ENCODE measurements around the gene JAK2.
A peak's percentile ranks its signal among the peaks of the same experiment; 100 is the strongest.
"Not testable (repeated sequence)": the region's sequence is repeated elsewhere in the genome, so short reads cannot be mapped to it uniquely, and the experiment has no call there.

The JAK2 gene

DNA sequence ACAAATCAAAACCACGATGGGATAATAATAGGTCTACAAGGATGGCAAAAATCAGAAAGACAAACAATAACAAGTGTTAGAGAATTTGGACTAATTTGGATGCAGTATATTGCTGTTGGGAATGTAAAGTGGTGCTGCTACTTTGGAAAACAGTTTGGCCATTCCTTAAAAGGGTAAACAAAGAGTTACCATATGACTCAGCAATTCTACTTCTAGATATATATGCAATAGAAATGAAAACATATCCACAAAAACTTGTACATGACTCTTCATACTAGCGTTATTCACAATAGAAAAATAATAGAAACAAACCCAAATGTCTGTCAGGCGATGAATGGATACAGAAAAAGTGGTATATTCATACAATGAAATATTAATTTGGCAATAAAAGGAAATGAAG is 58.3 kb downstream of the JAK2 start:
- no peak for DNase-seq

DNA sequence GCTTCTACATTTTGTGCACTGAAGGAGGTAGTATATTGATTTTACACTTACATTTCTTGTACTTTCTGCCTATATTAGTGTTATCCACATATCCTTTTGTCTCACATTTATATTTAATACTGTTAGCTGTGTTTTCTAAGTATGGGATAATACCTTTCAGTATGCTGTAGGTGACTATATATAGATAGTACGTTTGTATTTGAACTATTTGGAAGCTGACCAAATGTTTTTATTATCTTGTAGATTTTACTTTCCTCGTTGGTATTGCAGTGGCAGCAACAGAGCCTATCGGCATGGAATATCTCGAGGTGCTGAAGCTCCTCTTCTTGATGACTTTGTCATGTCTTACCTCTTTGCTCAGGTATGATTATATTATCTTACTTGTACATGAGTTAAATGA is 59.1 kb downstream of the JAK2 start:
- no peak for DNase-seq

DNA sequence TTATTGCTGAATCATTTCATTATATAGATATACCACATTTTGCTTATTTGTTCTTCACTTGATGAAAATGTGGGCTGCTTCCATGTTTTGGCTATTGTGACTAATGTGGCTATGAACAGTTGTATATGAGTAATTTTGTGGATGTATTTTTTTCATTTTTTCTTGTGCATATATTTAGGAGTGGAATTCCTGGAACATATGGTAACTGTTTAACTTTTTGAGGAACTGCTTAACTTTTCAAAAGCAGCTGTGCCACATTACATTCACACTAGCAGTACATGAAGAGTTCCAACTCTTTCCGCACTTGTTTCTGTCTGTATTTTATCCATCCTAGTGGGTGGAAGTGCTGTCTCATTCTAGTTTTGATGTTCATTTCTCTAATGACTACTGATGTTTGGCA is 67.8 kb downstream of the JAK2 start:
- no peak for DNase-seq

DNA sequence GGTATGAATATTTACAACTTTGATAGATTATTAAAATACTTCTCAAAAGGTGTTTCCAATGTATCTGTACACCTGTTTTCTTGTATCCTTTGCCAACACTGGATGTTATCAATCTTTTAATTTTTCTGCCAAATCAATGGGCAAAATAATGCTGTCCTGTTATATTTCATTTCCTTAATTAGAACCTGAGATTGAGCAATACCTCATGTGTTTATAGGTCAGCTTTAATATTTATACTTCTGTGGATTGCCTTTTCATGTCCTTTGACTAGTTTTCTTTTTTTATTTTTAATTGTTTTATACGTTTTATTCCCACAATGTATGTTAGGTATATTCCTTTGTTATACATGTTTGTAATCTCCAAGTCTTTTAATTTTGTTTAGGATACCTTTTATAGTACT is 77.6 kb downstream of the JAK2 start:
- no peak for DNase-seq

DNA sequence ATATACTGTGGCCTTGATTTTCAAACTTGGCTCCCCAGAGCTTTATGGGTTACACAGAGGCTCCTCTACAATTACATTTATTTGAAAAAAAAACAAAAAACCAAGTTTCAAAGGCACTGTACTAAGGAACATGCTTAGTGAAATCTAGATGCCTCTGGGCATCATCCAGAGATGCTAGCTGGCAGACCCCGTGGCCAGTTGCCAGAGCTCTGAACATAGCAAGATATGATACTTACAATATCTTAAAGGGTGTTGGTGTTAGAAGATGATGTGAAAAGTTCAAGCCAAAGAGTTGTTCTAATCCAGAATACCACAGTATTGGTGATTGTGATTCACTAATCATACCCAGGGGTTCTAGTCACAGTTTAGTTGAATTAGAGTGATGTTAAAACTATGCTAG is 87.8 kb downstream of the JAK2 start:
- DNase-seq: no peak

DNA sequence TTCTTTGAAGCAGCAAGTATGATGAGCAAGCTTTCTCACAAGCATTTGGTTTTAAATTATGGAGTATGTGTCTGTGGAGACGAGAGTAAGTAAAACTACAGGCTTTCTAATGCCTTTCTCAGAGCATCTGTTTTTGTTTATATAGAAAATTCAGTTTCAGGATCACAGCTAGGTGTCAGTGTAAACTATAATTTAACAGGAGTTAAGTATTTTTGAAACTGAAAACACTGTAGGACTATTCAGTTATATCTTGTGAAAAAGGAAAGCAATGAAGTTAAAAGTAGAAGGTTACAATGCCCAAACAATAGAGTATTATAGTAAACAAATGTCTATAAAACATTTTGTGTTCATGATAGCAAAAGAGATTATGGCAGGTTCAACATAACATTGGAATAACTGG is 88.6 kb downstream of the JAK2 start:
- no peak for DNase-seq

DNA sequence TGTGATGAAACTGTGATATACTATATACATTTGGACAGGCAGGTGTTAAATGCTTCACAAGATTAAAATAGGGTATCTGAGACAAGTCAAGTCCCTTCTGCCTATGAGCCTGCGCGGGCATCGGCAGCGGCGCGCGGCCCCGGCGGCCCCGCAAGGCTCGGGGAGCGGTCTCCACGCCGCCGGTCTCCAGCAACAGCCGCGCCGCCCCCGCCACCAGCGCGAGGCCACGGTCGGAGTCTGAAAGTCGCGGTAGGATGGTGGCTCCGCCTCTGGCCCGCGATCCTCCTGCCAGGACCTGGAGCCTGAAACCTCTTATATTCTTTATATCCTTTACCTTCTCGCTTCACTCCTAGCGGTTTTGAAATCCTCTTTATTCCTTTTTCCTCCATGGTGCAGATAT is 100.9 kb downstream of the JAK2 start:
- no peak for DNase-seq

DNA sequence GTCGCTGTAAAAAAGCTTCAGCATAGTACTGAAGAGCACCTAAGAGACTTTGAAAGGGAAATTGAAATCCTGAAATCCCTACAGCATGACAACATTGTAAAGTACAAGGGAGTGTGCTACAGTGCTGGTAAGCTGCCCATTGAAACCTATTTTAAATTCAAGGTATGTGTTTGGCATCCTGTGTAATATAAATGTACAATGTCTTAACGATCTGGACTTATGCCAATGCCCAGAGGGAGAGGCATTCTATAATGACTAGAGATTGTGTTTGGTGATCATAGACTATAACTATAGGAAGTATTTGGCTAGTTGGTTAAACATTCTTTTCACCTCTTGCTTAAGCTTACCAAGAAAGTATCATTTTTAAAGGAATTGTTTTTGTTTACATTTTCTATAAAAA is 104.7 kb downstream of the JAK2 start:
- no peak for DNase-seq

DNA sequence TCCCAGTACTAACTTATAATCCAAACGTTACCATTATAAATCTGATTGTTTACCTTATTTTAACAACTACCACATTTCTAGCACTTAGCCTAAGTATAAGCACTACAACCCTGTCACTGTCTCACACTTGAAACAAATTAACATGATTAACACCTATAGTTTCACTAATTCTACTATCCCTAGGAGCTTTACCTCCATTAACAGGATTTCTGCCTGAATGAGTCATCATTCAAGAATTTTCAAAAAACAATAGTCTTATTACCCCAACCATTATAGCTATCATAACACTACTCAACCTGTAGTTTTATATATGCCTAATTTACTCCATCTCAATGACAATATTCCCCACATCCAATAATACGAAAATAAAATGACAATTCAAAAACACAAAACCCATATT is 110.7 kb downstream of the JAK2 start:
- DNase-seq: no peak

DNA sequence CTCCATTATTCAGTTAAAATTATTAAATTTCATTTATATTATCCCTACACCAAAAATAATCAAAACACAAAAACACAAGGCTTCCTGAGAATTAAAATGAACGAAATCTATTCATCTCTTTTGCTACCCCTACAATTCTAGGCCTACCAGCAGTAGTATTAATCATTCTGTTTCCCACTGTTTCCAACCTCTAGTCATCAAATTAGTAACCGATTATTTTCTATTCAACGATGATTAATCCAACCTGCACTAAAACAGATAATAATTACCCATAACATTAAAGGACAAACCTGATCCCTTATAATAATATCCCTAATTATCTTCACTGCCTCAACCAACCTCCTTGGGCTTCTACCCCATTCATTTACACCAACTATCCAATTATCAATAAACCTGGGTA is 114.4 kb downstream of the JAK2 start:
- DNase-seq: no peak

DNA sequence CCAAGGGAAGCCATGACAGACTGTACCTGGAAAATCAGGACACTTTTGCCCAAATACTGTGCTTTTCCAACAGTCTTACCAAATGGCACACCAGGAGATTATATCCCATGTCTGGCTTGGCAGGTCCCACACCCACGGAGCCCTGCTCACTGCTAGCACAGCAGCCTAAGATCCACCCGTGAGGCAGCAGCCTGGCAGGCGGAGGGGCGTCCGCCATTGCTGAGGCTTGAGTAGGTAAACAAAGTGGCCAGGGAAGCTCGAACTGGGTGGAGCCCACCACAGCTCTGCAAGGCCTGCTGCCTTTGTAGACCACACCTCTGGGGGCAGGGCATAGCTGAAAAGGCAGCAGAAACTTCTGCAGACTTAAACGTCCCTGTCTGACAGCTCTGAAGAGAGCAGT is 116.1 kb downstream of the JAK2 start:
- DNase-seq: not testable (repeated sequence)

DNA sequence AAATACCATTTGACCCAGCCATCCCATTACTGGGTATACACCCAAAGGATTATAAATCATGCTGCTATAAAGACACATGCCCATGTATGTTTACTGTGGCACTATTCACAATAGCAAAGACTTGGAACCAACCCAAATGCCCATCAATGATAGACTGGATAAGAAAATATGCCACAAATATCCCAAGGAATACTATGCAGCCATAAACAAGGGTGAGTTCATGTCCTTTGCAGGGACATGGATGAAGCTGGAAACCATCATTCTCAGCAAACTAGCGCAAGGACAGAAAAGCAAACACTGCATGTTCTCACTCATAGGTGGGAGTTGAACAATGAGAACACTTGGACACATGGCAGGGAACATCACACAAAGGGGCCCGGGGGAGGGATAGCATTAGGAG is 121.4 kb downstream of the JAK2 start:
- DNase-seq: not testable (repeated sequence)

DNA sequence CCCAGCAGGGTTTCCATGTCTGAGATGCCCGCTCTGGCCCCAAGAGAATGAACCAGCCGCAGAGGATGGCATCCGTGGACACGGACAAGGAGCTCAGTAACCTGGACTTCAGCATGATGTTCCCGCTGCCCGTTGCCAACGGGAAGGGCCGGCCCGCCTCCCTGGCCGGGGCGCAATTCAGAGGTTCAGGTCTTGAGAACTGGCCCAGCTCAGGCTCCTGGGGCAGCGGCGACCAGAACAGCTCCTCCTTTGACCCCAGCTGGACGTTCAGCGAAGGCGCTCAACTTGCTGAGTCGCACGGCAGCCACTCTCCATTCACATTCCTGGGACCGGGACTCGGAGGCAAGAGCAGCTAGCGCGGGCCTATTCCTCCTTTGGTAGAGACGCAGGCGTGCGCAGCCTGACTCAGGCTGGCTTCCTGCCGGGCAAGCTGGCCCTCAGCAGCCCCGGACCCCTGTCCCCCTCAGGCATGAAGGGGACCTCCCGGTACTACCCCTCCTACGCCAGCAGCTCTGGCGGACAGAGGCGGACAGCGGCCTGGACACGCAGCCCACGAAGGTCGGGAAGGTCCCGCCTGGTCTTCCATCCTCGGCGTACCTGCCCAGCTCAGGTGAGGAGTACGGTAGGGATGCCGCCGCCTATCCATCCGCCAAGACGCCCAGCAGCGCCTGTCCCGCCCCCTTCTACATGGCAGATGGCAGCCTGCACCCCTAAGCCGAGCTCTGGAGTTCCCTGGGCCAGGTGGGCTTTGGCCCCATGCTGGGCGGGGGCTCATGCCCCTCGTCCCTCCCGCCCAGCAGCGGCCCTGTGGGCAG is 126.0 kb downstream of the JAK2 start:
- DNase-seq: no peak

DNA sequence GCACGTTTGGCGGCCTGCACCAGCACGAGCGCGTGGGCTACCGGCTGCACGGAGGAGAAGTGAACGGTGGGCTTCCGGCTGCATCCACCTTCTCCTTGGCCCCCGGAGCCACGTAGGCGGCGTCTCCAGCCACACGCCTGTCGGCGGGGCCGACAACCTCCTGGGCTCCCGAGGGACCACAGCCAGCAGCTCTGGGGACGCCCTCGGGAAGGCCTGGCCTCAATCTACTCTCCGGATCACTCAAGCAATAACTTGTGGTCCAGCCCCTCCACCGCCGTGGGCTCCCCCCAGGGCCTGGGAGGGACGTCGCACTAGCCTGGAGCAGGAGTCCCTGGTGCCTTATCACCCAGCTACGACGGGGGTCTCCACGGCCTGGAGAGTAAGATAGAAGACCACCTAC is 126.6 kb downstream of the JAK2 start:
- no peak for DNase-seq

DNA sequence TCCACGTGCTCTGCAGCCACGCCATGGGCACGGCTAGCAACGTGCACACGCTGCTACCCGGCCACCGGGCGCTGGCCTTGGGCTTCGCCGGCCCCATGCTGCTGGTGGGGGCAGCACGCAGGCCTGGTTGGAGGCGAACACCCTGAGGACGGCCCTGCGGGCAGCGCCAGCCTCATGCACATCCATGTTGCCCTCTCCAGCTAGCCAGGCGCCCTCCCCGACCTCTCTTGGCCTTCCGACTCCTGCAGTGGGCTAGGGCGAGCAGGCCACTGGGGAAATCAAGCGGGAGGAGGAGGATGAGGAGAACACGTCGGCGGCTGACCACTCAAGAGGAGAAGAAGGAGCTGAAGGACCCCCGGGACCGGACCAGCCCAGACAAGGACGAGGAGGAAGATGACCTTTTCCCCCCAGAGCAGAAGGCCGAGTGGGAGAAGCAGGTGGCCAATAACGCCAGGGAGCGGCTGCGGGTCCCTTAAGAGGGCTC is 127.1 kb downstream of the JAK2 start:
- DNase-seq: no peak

DNA sequence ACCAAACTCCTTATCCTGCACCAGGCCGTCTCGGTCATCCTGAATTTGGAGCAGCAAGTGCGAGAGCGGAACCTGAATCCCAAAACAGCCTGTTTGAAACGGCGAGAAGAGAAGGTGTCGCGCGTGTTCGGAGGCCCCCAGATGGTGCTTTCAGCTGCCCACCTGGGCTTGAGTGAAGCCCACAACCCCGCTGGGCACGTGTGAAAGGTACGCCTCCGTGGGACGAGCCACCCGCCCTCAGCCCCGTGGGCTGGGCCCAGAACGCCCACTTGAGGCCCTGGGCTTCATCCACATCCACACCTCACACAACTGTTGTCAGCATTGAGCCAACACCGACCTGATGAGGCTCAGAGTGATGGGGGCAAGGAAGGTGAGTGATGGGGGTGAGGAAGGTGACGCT is 127.6 kb downstream of the JAK2 start:
- no peak for DNase-seq

DNA sequence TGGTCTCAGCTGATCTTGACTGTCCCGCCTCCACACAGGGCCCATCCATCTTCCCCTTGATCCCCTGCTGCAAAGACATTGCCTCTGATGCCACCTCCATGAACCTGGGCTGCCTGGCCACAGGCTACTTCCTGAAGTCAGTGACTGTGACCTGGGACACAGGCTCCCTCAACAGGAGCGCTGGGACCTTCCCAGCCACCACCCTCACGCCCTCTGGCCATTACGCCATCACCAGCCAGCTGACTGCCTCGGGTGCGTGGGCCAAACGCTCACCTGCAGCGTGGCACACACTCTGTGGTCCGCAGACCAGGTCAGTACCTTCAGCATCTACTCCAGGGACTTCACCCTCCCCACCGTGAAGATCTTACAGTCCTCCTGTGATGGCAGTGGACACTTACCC is 128.5 kb downstream of the JAK2 start:
- DNase-seq: no peak

DNA sequence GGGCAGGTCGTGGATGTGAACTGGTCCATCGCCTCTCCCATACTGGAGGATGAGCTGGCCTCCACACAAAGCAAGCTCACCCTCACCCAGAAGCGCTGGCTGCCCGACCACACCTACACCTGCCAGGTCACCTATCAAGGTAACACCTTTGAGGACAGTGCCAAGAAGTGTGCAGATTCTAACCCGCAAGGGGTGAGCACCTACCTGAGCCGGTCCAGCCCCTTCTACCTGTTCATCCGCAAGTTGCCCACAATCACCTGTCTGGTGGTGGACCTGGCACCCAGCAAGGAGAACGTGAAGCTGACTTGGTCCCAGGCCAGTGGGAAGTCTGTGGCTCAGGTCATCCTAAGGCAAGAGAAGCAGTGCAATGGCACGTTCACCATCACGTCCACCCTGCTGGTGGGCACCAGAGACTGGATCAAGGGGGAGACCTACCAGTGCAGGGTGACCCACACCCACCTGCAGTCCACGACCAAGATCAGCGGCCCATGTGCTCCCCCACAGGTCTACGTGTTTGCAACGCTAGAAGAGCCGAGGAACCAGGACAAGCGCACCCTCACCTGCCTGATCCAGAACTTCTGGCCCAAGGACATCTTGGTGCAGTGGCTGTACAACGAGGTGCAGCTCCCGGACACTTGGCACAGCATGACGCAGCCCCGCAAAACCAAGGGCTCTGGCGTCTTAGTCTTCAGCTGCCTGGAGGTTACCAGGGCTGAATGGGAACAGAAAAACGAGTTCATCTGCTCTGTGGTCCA is 129.1 kb downstream of the JAK2 start:
- DNase-seq: peak; percentile 13

DNA sequence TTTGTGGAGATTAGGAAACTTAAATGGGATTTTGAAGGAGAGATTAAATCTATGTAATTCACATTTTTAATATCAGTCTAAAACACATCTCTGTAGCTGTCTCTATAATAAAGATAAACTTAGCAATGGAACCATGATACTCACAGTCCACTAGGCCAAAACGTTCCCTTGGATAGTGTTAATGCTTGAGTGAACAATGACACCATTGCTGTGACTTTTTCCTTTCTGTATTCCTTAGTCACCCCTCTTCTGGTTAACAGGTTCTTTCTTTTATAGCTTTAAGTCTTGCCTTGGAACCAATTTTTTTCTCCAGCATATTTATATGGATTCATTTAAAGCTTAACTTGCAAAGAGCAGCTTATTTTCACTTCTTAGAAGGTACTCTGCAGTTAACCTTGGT is 137.0 kb downstream of the JAK2 start:
- DNase-seq: no peak

DNA sequence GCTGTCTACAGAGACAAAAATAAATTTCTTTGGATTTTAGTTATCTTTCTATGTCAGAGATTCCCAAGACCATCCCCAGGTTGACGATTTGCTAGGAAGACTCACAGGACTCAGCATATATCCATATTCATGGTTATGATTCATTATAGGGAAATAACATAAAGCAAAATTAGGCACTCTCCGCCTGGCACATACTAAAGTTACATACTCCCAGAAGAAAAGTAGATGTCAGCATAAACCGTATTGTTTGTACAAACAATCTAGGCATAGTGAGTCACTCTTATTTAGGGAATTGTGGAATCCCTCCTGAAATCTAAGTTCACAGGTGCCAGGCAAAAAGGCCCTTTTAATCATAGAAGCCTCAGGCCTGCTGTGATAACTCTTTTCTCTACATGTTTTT is 137.4 kb downstream of the JAK2 start:
- DNase-seq: no peak

DNA sequence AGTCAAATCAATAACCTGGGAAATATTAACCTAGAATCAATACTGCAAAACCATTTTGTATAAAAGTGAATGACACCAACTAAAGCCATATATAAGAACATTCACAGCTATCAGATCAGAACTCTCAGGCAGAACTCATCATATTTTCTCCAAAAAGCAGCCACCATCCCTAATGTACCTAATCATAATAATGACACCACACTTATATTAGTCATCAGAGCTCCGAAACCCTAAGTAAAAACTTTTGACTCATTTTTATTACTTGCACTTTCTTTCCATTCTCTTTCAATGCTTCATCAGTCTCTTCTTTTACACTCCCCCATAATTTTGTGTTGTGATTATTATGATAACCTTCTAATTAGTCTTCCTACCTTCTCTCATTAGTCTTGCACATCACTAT is 155.1 kb downstream of the JAK2 start:
- DNase-seq: no peak

DNA sequence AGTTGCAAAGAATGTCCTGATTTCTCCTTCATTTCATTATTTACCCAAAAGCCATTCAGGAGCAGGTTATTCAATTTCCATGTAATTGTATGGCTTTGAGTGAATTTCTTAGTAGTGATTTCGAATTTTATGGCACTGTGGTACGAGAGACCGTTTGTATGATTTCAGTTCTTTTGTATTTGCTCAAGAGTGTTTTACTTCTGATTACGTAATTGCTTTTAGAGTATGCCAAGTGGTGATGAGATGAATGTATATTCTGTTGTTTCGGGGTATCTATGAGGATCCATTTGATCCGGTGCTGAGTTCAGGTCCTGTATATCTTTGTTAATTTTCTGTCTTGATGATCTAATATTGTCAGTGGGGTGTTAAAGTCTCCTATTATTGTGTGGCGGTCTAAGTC is 159.1 kb downstream of the JAK2 start:
- no peak for DNase-seq

DNA sequence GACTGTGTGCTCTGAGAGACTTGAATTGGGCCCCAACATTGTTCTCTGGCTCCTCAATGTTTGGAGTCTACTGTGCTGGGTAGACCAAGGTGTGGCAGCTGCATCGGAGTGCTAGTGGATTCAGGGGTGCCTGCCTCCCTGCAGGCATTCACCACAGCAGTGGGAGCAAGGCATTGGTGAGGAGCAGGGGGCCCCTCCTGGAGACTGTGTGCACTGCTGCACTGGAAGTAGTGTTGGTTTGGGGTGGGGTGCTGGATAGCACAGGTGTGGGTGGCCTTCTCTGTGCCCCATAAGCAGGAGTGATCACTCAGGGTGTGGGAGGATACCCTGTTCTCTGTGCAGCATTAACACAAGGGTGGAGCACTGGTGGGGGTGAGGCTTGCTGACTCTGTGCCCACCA is 161.2 kb downstream of the JAK2 start:
- DNase-seq: no peak

All from activated T-cell treated with anti-CD3 and anti-CD28 coated beads, Interleukin-2, amount 50 U/mL, for 1 hour (primary cell).